Renal cortex interstitium (tissue), 11 donors: ENCODE results near the gene PSME3. TPM values are rescaled to one million over a fixed set of nuclear protein-coding genes. Genes with fewer than 3 reads are reported as not detected.
"Not testable (repeated sequence)": the region's sequence is repeated elsewhere in the genome, so short reads cannot be mapped to it uniquely, and the experiment has no call there.

Source experiments
- DNase-seq, 11 donors: peaks; one replicate each; pipeline ENCODE4 v3.0.0-alpha.2; 2013; ENCODE audit warnings: low read depth in 9 of 11, low spot score in 4 of 11; ENCODE audit errors: extremely low read depth in 1 of 11
- polyA plus RNA-seq, 3 donors: library from polyadenylated mRNA; unstranded; fragments of 120-200 nt; gene quantifications; one replicate each; pipeline ENCODE4 v1.2.1, GENCODE V29; 2013; ENCODE audit not compliant: insufficient read length in 3 of 3

Gene PSME3
- polyA plus RNA-seq, 3 donors = 96.0 to 115 (median 110) TPM

GRCh38 chr17:42844761-42845555 lies 11.8 kb downstream of the PSME3 start:
- DNase-seq = no peak

- DNase-seq = no peak
Observed at GRCh38 chr17:42845556-42845917, 12.3 kb downstream of the PSME3 start.

GRCh38 chr17:42845918-42846593 lies 12.9 kb downstream of the PSME3 start:
- DNase-seq = no peak

- no peak for DNase-seq
Observed at GRCh38 chr17:42846594-42847280, 13.5 kb downstream of the PSME3 start.

GRCh38 chr17:42848093-42848492 lies 14.9 kb downstream of the PSME3 start:
- no peak for DNase-seq

GRCh38 chr17:42849031-42849430 lies 15.8 kb downstream of the PSME3 start:
- no peak for DNase-seq

- DNase-seq = no peak
Observed at GRCh38 chr17:42849451-42850181, 16.4 kb downstream of the PSME3 start.

GRCh38 chr17:42850954-42851353 lies 17.8 kb downstream of the PSME3 start, which contains the start of gene AOC3:
Gene AOC3, plus strand, starts transcription at chr17:42851199. Its CDS starts 145 bp downstream, at chr17:42851344.
- no peak for DNase-seq

- DNase-seq = not testable (repeated sequence)
Observed at GRCh38 chr17:42851371-42852240, 18.4 kb downstream of the PSME3 start.

- no peak for DNase-seq
Observed at GRCh38 chr17:42852351-42852750, 19.2 kb downstream of the PSME3 start.

- DNase-seq = no peak
Observed at GRCh38 chr17:42853004-42853403, 19.8 kb downstream of the PSME3 start.

- DNase-seq = no peak
Observed at GRCh38 chr17:42853597-42853967, 20.4 kb downstream of the PSME3 start.

GRCh38 chr17:42853968-42854790 lies 21.0 kb downstream of the PSME3 start:
- DNase-seq = no peak

GRCh38 chr17:42855048-42855596 lies 21.9 kb downstream of the PSME3 start:
- DNase-seq = no peak

- DNase-seq = not testable (repeated sequence)
Observed at GRCh38 chr17:42856093-42856492, 22.9 kb downstream of the PSME3 start.

- DNase-seq = not testable (repeated sequence)
Observed at GRCh38 chr17:42856516-42856915, 23.3 kb downstream of the PSME3 start.

GRCh38 chr17:42857389-42857788 lies 24.2 kb downstream of the PSME3 start:
- no peak for DNase-seq
